Lower lobe of right lung (tissue), 2 donors: ENCODE measurements around the gene MAGT1. TPM values are rescaled to one million over a fixed set of nuclear protein-coding genes. Genes with fewer than 3 reads are reported as not detected.
A peak's percentile ranks its signal among the peaks of the same experiment; 100 is the strongest.
"Not testable (repeated sequence)": the region's sequence is repeated elsewhere in the genome, so short reads cannot be mapped to it uniquely, and the experiment has no call there.

Experiments
- ATAC-seq, 2 donors: fragments of 200-7000 bp; cut with Tn5 transposase; one replicate each; pipeline ENCODE4 v1.9.1; 2020 to 2022; ENCODE audit warnings: mild to moderate bottlenecking in 2 of 2, moderate library complexity in 2 of 2
- DNase-seq: peaks from one replicate; pipeline ENCODE4 v3.0.0-alpha.2; 2020
- H3K27ac ChIP-seq: fragments of 200-600 bp; one replicate; pipeline ENCODE4 v1.8.0; 2022
- H3K27me3 ChIP-seq: fragments of 200-600 bp; one replicate; pipeline ENCODE4 v1.8.0; 2022; ENCODE audit warnings: low read depth
- H3K36me3 ChIP-seq: fragments of 200-600 bp; one replicate; pipeline ENCODE4 v1.8.0; 2022; ENCODE audit warnings: mild to moderate bottlenecking
- H3K4me1 ChIP-seq: fragments of 200-600 bp; one replicate; pipeline ENCODE4 v1.8.0; 2022
- H3K4me3 ChIP-seq: fragments of 200-600 bp; one replicate; pipeline ENCODE4 v1.8.0; 2022; ENCODE audit warnings: mild to moderate bottlenecking
- H3K9me3 ChIP-seq: fragments of 200-600 bp; one replicate; pipeline ENCODE4 v1.8.0; 2022
- CTCF ChIP-seq: fragments of 200-600 bp; IDR thresholded peaks from one replicate; pipeline ENCODE4 v1.8.0; 2022; ENCODE audit warnings: antibody characterized with exemption, mild to moderate bottlenecking
- intact Hi-C: fragments of 100-400 bp; cut with DNase I; formaldehyde crosslinking; loops from one replicate; pipeline ENCODE4 v1.11.0; 2022
- total RNA-seq: library from RNA; stranded (reverse); fragmentation: NEBNext Ultra II Directional; extraction: Animal tissue kit (Norgen Biotek cat#: 25700); gene quantifications from one replicate; pipeline ENCODE4 v1.2.1, GENCODE V29; 2021
- donor health status: DM: no; HTN: yes; CAD: no; lungs with severe emphysema.

MAGT1 gene
- total RNA-seq, 1 donor from 2014 or later, result 57.9 TPM

GRCh38 chrX:77893713-77894112, 1.5 kb downstream of the MAGT1 start:
- no peaks in the 10 kb centered on the region for H3K36me3 ChIP-seq
- no peaks in the 10 kb centered on the region for H3K9me3 ChIP-seq
- H3K27me3 ChIP-seq, result no peaks in the 10 kb centered on the region
- ATAC-seq (no peak), DNase-seq (no peak)
- H3K4me3 ChIP-seq, result peak overlapping the region; percentile 70
- intact Hi-C loops, result no loop called here
- no peak overlapping the region for H3K27ac ChIP-seq
- TF ChIP-seq CTCF, result no peak
- H3K4me1 ChIP-seq, result no peaks in the 10 kb centered on the region

- ATAC-seq (no peak), DNase-seq (no peak)
- no peak overlapping the region for H3K4me3 ChIP-seq
- H3K36me3 ChIP-seq, result no peaks in the 10 kb centered on the region
- H3K4me1 ChIP-seq, result no peaks in the 10 kb centered on the region
- intact Hi-C loops, result no loop called here
- no peaks in the 10 kb centered on the region for H3K9me3 ChIP-seq
- no peak overlapping the region for H3K27ac ChIP-seq
- no peaks in the 10 kb centered on the region for H3K27me3 ChIP-seq
- no peak for TF ChIP-seq CTCF
Observed at GRCh38 chrX:77892887-77893286, 2.3 kb downstream of the MAGT1 start.

GRCh38 chrX:77881418-77881817, 13.8 kb downstream of the MAGT1 start:
- H3K4me1 ChIP-seq, H3K9me3 ChIP-seq, intact Hi-C loops, H3K27ac ChIP-seq, ATAC-seq, H3K27me3 ChIP-seq, H3K36me3 ChIP-seq, DNase-seq, H3K4me3 ChIP-seq: not testable (repeated sequence)

- intact Hi-C loops, result no loop called here
- Histone ChIP-seq H3K27me3 (no peaks in the 10 kb centered on the region), H3K4me1 (no peaks in the 10 kb centered on the region), H3K9me3 (no peaks in the 10 kb centered on the region), H3K36me3 (peaks cover 15% of the 10 kb centered on the region), H3K27ac (no peak overlapping the region), H3K4me3 (no peak overlapping the region)
- DNase-seq, result no peak
- TF ChIP-seq CTCF, result no peak
- ATAC-seq, result no peak
Observed at GRCh38 chrX:77875372-77875771, 19.9 kb downstream of the MAGT1 start.

- DNase-seq, H3K4me3 ChIP-seq, H3K27me3 ChIP-seq, intact Hi-C loops, H3K9me3 ChIP-seq, H3K27ac ChIP-seq, ATAC-seq, H3K4me1 ChIP-seq: not testable (repeated sequence)
- peaks cover 19% of the 10 kb centered on the region for H3K36me3 ChIP-seq
Observed at GRCh38 chrX:77831544-77831943, 63.7 kb downstream of the MAGT1 start.

- H3K27ac ChIP-seq, DNase-seq, H3K9me3 ChIP-seq, ATAC-seq, H3K27me3 ChIP-seq, H3K4me3 ChIP-seq, intact Hi-C loops, H3K4me1 ChIP-seq, H3K36me3 ChIP-seq: not testable (repeated sequence)
Observed at GRCh38 chrX:77821989-77822388, 73.2 kb downstream of the MAGT1 start.

GRCh38 chrX:77820091-77820727, 75.0 kb downstream of the MAGT1 start:
- no peak for DNase-seq
- H3K4me3 ChIP-seq, result no peak overlapping the region
- intact Hi-C loops, result no loop called here
- no peaks in the 10 kb centered on the region for H3K27me3 ChIP-seq
- no peaks in the 10 kb centered on the region for H3K9me3 ChIP-seq
- H3K4me1 ChIP-seq, result no peaks in the 10 kb centered on the region
- ATAC-seq, result no peak
- H3K27ac ChIP-seq, result no peak overlapping the region
- no peaks in the 10 kb centered on the region for H3K36me3 ChIP-seq
- TF ChIP-seq CTCF, result no peak
